Left ventricle myocardium superior (tissue), 1 donor: ENCODE data around the gene NEK10. TPM values are rescaled to one million over a fixed set of nuclear protein-coding genes. Genes with fewer than 3 reads are reported as not detected.

Source experiments
- ATAC-seq: fragments of 200-7000 bp; cut with Tn5 transposase; one replicate; pipeline ENCODE4 v1.9.1; 2020; ENCODE audit warnings: mild to moderate bottlenecking, moderate library complexity
- DNase-seq: peaks from one replicate; pipeline ENCODE4 v3.0.0-alpha.2; 2020
- intact Hi-C: fragments of 100-400 bp; cut with micrococcal nuclease; formaldehyde crosslinking; loops from one replicate; pipeline ENCODE4 v1.11.0; 2022
- total RNA-seq: library from RNA; stranded (reverse); fragmentation: NEBNext Ultra II Directional; extraction: Animal tissue kit (Norgen Biotek cat#: 25700); gene quantifications from one replicate; pipeline ENCODE4 v1.2.1, GENCODE V29; 2021
- donor health status: DM: no; HTN: yes; CAD: no; lungs with severe emphysema.

Gene NEK10
- total RNA-seq, 1 donor from 2014 or later, result 16.9 TPM

GRCh38 chr3:27275441-27275990 lies 93.7 kb downstream of the NEK10 start:
- no peak for ATAC-seq
- intact Hi-C loops, result no loop called here
- no peak for DNase-seq

- DNase-seq (no peak), ATAC-seq (no peak)
- intact Hi-C loops, result no loop called here
Observed at GRCh38 chr3:27271890-27272289, 97.3 kb downstream of the NEK10 start.

GRCh38 chr3:27254896-27255295 lies 114.3 kb downstream of the NEK10 start:
- ATAC-seq (no peak), DNase-seq (no peak)
- intact Hi-C loops, result loop anchor here (10.0 kb wide), 1 partner anchor 120 kb away; no protein-coding TSS in a partner anchor

- intact Hi-C loops, result loop anchor here (10.0 kb wide), 1 partner anchor 119 kb away; no protein-coding TSS in a partner anchor
- ATAC-seq, result peak; percentile 78
- DNase-seq, result no peak
Observed at GRCh38 chr3:27253831-27254230, 115.4 kb downstream of the NEK10 start.

GRCh38 chr3:27253391-27253790 lies 115.8 kb downstream of the NEK10 start:
- intact Hi-C loops, result loop anchor here (10.0 kb wide), 1 partner anchor 119 kb away; no protein-coding TSS in a partner anchor
- no peak for ATAC-seq
- DNase-seq, result no peak

- ATAC-seq (no peak), DNase-seq (no peak)
- intact Hi-C loops, result loop anchor here (10.0 kb wide), 1 partner anchor 118 kb away; no protein-coding TSS in a partner anchor
Observed at GRCh38 chr3:27252646-27253045, 116.5 kb downstream of the NEK10 start.

- DNase-seq (no peak), ATAC-seq (no peak)
- intact Hi-C loops, result no loop called here
Observed at GRCh38 chr3:27244374-27244773, 124.8 kb downstream of the NEK10 start.

- intact Hi-C loops, result no loop called here
- ATAC-seq (no peak), DNase-seq (no peak)
Observed at GRCh38 chr3:27239951-27240350, 129.2 kb downstream of the NEK10 start.

GRCh38 chr3:27228805-27229204 lies 140.4 kb downstream of the NEK10 start:
- DNase-seq (no peak), ATAC-seq (no peak)
- intact Hi-C loops, result no loop called here

- intact Hi-C loops, result no loop called here
- DNase-seq (peak; percentile 77), ATAC-seq (peak; percentile 100)
Observed at GRCh38 chr3:27224197-27224596, 145.0 kb downstream of the NEK10 start.

- no peak for DNase-seq
- ATAC-seq, result no peak
- intact Hi-C loops, result no loop called here
Observed at GRCh38 chr3:27221264-27221932, 147.8 kb downstream of the NEK10 start.

- DNase-seq (no peak), ATAC-seq (no peak)
- intact Hi-C loops, result no loop called here
Observed at GRCh38 chr3:27220166-27220565, 149.0 kb downstream of the NEK10 start.

- intact Hi-C loops, result no loop called here
Observed at GRCh38 chr3:27219127-27219845, 149.9 kb downstream of the NEK10 start.

GRCh38 chr3:27216955-27217552 lies 152.1 kb downstream of the NEK10 start:
- intact Hi-C loops, result no loop called here
- no peak for ATAC-seq
- DNase-seq, result no peak

More at GRCh38 chr3:27219127-27219845, 149.9 kb downstream of the NEK10 start:
- no peak for ATAC-seq
- no peak for DNase-seq

- intact Hi-C loops, result no loop called here
- DNase-seq, result no peak
Observed at GRCh38 chr3:27216295-27216855, 152.8 kb downstream of the NEK10 start.

GRCh38 chr3:27213450-27213849 lies 155.7 kb downstream of the NEK10 start:
- no peak for DNase-seq
- intact Hi-C loops, result no loop called here
- ATAC-seq, result no peak

More at GRCh38 chr3:27216295-27216855, 152.8 kb downstream of the NEK10 start:
- ATAC-seq, result no peak

GRCh38 chr3:27209617-27210264 lies 159.4 kb downstream of the NEK10 start:
- intact Hi-C loops, result no loop called here
- DNase-seq (no peak), ATAC-seq (no peak)

- ATAC-seq (no peak), DNase-seq (no peak)
- intact Hi-C loops, result no loop called here
Observed at GRCh38 chr3:27208961-27209616, 160.1 kb downstream of the NEK10 start.

GRCh38 chr3:27202959-27203358 lies 166.2 kb downstream of the NEK10 start:
- no peak for DNase-seq

More at GRCh38 chr3:27202959-27203358, 166.2 kb downstream of the NEK10 start:
- no peak for ATAC-seq
- intact Hi-C loops, result no loop called here
